Progenitor cell of endocrine pancreas (in vitro differentiated cells): ENCODE results near the gene SETD1A. TPM values are rescaled to one million over a fixed set of nuclear protein-coding genes. Genes with fewer than 3 reads are reported as not detected.
A peak's percentile ranks its signal among the peaks of the same experiment; 100 is the strongest.

Source experiments
- DNase-seq: peaks from one replicate; pipeline ENCODE4 v3.0.0; 2021; ENCODE audit warnings: low spot score; ENCODE audit not compliant: unreplicated experiment
- H3K27ac Mint-ChIP-seq: 2 replicates; pipeline ENCODE4 v1.8.0; 2021; ENCODE audit warnings: mild to moderate bottlenecking, moderate library complexity, mixed read lengths
- H3K27me3 Mint-ChIP-seq: 2 replicates; pipeline ENCODE4 v1.8.0; 2021; ENCODE audit warnings: mixed read lengths
- H3K36me3 Mint-ChIP-seq: 2 replicates; pipeline ENCODE4 v1.8.0; 2022; ENCODE audit warnings: mixed read lengths; ENCODE audit not compliant: insufficient read depth
- H3K4me1 Mint-ChIP-seq: 2 replicates; pipeline ENCODE4 v1.8.0; 2021; ENCODE audit warnings: low read depth, mixed read lengths
- H3K4me3 Mint-ChIP-seq: 2 replicates; pipeline ENCODE4 v1.8.0; 2021; ENCODE audit warnings: low read depth, mild to moderate bottlenecking, moderate library complexity, mixed read lengths
- H3K9me3 Mint-ChIP-seq: 2 replicates; pipeline ENCODE4 v1.8.0; 2021; ENCODE audit warnings: low read depth, mixed read lengths
- total RNA-seq: library from RNA; stranded (reverse); gene quantifications from 2 replicates; pipeline ENCODE4 v1.2.1, GENCODE V29; 2021
- TF ChIP-seq, protein P1 (sequence below): fragments of 200-600 bp; sonication (generic); IDR thresholded peaks from one replicate; pipeline ENCODE4 v1.5.0; 2021; ENCODE audit warnings: antibody characterized with exemption, mild to moderate bottlenecking; ENCODE audit not compliant: unreplicated experiment

SETD1A gene
- total RNA-seq, 1 donor from 2014 or later = 27.7 TPM

DNA sequence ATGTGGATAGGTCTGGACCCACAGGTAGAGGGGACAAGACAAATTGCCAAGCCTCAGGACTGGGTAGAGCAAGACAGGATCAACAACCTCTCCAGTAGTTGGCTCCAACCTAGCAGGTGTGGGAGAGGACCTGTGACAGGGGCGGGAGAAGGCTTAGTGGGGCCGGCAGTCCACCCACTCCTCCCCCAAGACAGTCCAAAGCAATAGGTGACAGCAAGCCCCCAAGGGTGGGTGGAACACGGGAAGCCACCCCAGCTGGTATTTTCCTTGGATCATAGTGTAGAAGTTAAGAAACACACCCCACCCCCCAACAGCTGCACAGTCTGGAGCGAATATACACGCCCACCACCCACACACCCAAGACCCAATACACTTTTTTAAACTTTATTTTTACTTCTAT lies 71.7 kb downstream of the SETD1A start:
- Mint-ChIP-seq H3K36me3 (no peaks in the 10 kb centered on the region), H3K4me1 (peaks cover 4% of the 10 kb centered on the region), H3K4me3 (no peak overlapping the region), H3K9me3 (no peaks in the 10 kb centered on the region), H3K27ac (no peak overlapping the region), H3K27me3 (no peaks in the 10 kb centered on the region)
- TF ChIP-seq, protein P1, sequence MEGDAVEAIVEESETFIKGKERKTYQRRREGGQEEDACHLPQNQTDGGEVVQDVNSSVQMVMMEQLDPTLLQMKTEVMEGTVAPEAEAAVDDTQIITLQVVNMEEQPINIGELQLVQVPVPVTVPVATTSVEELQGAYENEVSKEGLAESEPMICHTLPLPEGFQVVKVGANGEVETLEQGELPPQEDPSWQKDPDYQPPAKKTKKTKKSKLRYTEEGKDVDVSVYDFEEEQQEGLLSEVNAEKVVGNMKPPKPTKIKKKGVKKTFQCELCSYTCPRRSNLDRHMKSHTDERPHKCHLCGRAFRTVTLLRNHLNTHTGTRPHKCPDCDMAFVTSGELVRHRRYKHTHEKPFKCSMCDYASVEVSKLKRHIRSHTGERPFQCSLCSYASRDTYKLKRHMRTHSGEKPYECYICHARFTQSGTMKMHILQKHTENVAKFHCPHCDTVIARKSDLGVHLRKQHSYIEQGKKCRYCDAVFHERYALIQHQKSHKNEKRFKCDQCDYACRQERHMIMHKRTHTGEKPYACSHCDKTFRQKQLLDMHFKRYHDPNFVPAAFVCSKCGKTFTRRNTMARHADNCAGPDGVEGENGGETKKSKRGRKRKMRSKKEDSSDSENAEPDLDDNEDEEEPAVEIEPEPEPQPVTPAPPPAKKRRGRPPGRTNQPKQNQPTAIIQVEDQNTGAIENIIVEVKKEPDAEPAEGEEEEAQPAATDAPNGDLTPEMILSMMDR = no peak
- no peak for DNase-seq

- Mint-ChIP-seq H3K27ac (no peak overlapping the region), H3K4me3 (no peak overlapping the region), H3K36me3 (peaks cover 1% of the 10 kb centered on the region), H3K27me3 (no peaks in the 10 kb centered on the region), H3K4me1 (peaks cover 5% of the 10 kb centered on the region), H3K9me3 (no peaks in the 10 kb centered on the region)
- TF ChIP-seq, protein P1 = no peak
- DNase-seq = no peak
These were observed 73.7 kb downstream of the SETD1A start for GRCh38 chr16:31031276-31031675.

DNA sequence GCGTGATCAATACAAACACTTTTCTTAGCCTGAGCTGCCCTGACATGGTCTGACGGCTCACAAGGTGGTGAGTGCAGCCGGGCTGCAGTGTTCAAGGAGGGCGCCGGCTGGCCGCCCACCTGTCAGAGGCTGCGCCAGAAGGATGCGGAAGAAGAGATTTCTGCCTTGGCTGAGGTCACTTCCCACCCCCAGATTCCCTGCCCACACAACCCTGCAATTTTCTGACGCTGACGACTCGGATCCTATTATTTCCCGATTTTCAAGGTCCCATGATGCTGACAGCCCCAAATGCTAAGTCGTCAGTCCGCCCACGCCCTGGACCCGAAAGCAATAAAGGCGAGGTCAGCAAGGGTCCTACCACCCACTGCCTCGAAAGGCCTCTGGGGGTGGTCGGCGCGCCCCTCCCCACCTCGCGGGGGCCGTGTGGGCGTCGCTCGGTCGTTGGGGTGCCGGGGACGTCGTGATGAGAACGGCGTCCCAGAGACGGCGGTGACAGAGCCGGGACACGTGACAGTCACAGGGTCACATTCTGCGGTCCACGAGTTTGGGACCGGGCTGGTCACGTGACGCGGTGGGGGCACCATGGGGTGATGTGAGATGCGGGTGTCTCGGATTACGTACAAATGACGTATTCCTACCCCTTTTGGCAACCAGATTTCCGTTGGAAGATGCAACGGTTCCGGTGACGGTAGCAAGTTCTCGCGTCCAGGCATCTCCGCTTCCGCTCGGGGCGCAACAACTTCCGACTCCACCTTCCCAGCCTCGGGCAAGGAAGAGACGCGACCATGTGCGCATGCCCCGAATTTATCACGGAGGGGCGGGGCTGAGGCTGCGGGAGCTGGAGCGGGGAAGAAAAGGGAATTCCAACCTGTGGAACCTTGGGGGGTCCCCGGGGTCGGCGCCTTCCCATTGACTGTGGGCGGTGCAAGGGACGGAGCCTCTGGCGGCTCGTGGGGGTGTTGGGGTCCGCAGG lies 75.5 kb downstream of the SETD1A start, which contains the start of gene STX4:
Gene STX4, plus strand, starts transcription at position 823 of the 973 bp plus-strand sequence. CDS start 248 bp downstream, outside the sequence.
- Mint-ChIP-seq H3K36me3 (peaks cover 3% of the 10 kb centered on the region), H3K27ac (peak within 1 kb of the TSS; percentile 96), H3K4me1 (peaks cover 5% of the 10 kb centered on the region), H3K9me3 (no peaks in the 10 kb centered on the region), H3K27me3 (no peaks in the 10 kb centered on the region), H3K4me3 (peak within 1 kb of the TSS; percentile 93)
- TF ChIP-seq, protein P1 = peak; percentile 8
- DNase-seq = peak; percentile 91

GRCh38 chr16:31033709-31034492 lies 76.3 kb downstream of the SETD1A start:
- Mint-ChIP-seq H3K36me3 (peaks cover 3% of the 10 kb centered on the region), H3K9me3 (no peaks in the 10 kb centered on the region), H3K4me3 (peak overlapping the region; percentile 93), H3K4me1 (peaks cover 5% of the 10 kb centered on the region), H3K27ac (peak overlapping the region; percentile 96), H3K27me3 (no peaks in the 10 kb centered on the region)
- DNase-seq = peak; percentile 67
- TF ChIP-seq, protein P1 = no peak

Other genes with a start within 250 kb of the SETD1A start
- gene PHKG2, start 209.3 kb upstream of the SETD1A start, total RNA-seq = 53.5 and 61.8 TPM in 2 replicates
- 19.3 and 22.2 TPM in 2 replicates for gene CFAP119, start 195.7 kb upstream of the SETD1A start, total RNA-seq
- gene RNF40, start 195.4 kb upstream of the SETD1A start, total RNA-seq = 137 and 155 TPM in 2 replicates
- 33.0 and 35.0 TPM in 2 replicates for gene ZNF629, start 170.5 kb upstream of the SETD1A start, total RNA-seq
- 33.2 and 34.2 TPM in 2 replicates for gene BCL7C, start 63.7 kb upstream of the SETD1A start, total RNA-seq
- 4.5 and 5.1 TPM in 2 replicates for gene CTF1, start 61.1 kb upstream of the SETD1A start, total RNA-seq
- 65.6 and 66.8 TPM in 2 replicates for gene FBXL19, start 34.2 kb upstream of the SETD1A start, total RNA-seq
- gene ORAI3, start 8.7 kb upstream of the SETD1A start, total RNA-seq = 19.1 and 19.5 TPM in 2 replicates
- 4.6 and 5.5 TPM in 2 replicates for gene HSD3B7, start 27.5 kb downstream of the SETD1A start, total RNA-seq
- gene STX1B, start 52.9 kb downstream of the SETD1A start, total RNA-seq = 1.0 and 1.6 TPM in 2 replicates
- 49.4 and 50.3 TPM in 2 replicates for gene STX4, start 75.8 kb downstream of the SETD1A start, total RNA-seq
- 14.3 and 17.5 TPM in 2 replicates for gene ZNF668, start 116.5 kb downstream of the SETD1A start, total RNA-seq
- 28.5 and 32.6 TPM in 2 replicates for gene ZNF646, start 116.7 kb downstream of the SETD1A start, total RNA-seq
- 2.3 and 2.9 TPM in 2 replicates for gene PRSS53, start 131.2 kb downstream of the SETD1A start, total RNA-seq
- gene VKORC1, start 137.0 kb downstream of the SETD1A start, total RNA-seq = 51.0 and 54.8 TPM in 2 replicates
- 40.1 and 41.7 TPM in 2 replicates for gene BCKDK, start 150.6 kb downstream of the SETD1A start, total RNA-seq
- 72.4 and 76.1 TPM in 2 replicates for gene KAT8, start 159.9 kb downstream of the SETD1A start, total RNA-seq
- gene PRSS8, start 178.0 kb downstream of the SETD1A start, total RNA-seq = 107 and 111 TPM in 2 replicates
- 0.65 and 0.69 TPM in 2 replicates for gene PRSS36, start 192.3 kb downstream of the SETD1A start, total RNA-seq
- gene FUS, start 222.4 kb downstream of the SETD1A start, total RNA-seq = 739 TPM in 2 replicates
- 4.6 and 5.4 TPM in 2 replicates for gene PYCARD, start 245.0 kb downstream of the SETD1A start, total RNA-seq